ENCODE results near the gene SULT1A2.
"Not testable (repeated sequence)": the region's sequence is repeated elsewhere in the genome, so short reads cannot be mapped to it uniquely, and the experiment has no call there.

Gene SULT1A2

DNA sequence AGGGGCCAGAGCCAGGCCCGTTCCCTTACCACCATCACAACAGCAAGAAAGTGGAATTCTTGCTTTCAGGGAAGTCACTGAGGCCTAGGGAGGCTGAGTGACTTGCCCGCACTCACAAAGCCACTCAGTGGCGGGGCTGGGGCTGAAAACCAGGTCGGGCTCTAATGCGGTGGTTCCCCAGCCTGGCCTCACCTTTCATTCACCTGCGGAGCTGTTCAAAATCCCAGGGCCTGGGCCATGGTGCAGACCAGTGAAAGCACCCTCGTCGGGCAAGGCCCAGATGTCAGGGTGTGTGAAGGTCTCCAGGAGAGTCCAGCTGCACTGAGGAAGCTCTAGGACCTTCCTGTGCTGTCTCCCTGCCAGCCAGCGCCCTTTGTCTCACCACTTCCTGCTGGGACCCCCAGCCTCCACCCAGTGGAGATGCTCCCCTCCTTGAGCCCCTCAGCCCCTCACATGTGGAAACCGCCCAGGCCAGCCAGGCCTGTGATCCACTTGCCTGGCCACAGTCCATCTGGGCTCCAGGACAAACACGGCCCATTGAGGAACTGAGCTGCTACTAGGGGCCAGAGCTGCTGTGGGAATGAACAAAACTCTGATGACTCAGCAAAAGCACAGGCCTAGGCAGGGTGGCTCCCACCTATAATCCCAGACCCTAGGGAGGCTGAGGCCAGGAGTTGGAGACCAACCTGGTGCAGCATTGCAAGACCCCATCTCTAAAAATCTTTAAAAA lies 12.2 kb upstream of the SULT1A2 start:
- not testable (repeated sequence) for DNase-seq

DNA sequence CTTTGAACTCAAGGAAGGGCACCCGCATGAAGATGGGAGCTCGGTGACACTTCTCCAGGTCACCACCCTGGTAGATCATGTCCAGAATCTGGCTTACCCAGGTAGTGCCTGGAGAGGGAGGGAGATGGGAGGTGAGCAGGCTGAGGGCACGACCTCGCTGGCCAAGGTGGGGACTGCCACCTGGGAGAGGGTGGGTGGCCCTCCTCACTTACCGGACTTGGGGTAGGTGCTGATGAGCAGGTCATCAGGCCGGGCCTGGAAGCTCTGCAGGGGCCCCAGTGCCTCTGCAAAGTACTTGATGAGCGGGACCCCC lies 11.6 kb upstream of the SULT1A2 start:
- DNase-seq = not testable (repeated sequence)

DNA sequence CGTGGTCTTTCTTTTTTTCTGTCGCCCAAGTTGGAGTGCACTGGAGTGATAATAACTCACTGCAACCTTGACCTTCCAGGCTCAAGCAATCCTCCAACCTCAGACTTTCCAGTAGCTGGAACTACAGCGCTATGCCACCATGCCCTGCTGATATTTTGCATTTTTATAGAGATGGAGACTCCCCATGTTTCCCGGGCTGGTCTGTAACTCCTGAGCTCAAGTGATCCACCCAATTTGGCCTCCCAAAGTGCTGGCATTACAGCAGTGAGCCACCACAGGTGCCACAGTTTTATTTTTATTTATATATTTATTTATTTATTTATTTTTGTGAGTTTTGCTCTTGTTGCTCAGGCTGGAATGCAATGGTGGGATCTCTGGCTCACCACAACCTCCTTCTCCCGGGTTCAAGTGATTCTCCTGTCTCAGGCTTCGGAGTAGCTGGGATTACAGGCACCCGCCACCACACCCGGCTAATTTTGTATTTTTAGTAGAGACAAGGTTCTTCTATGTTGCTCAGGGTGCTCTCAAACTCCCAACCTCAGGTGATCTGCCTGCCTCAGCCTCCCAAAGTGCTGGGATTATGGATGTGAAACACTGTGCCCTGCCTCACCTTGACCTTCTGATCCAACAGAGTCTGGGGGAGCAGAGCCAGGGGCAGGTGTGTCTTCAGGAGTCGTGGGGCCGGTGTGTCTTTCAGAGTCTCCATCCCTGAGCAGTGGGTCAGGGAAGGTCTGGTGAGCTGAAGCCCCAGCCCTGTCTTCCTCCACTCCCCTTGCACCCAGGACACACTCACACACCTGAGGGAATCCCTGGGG lies 11.0 kb upstream of the SULT1A2 start:
- not testable (repeated sequence) for DNase-seq

DNA sequence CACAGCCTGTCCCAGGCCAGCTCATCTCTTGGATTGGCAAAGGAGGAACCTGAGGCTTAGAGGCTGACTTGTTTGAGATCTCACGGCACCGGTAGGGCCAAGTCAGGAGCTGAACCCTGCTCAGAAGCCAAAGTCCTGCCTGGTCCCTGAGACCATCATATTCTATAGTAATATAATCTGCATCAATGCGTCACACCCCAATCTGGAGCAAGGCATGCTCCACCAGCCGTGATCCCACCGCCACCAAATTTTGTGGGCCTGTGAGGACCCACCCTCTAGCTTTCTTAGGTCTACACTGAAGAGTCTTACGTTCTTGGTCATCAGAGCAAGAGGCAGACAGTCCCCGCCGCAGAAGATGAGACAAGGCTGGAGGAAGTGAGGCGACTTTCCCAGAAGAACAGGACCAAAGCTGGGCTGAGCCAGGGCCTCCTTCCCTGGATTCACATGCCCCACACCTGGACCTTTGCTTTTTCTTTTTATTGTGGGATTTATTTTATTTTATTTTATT lies 10.3 kb upstream of the SULT1A2 start:
- no peak for DNase-seq

DNA sequence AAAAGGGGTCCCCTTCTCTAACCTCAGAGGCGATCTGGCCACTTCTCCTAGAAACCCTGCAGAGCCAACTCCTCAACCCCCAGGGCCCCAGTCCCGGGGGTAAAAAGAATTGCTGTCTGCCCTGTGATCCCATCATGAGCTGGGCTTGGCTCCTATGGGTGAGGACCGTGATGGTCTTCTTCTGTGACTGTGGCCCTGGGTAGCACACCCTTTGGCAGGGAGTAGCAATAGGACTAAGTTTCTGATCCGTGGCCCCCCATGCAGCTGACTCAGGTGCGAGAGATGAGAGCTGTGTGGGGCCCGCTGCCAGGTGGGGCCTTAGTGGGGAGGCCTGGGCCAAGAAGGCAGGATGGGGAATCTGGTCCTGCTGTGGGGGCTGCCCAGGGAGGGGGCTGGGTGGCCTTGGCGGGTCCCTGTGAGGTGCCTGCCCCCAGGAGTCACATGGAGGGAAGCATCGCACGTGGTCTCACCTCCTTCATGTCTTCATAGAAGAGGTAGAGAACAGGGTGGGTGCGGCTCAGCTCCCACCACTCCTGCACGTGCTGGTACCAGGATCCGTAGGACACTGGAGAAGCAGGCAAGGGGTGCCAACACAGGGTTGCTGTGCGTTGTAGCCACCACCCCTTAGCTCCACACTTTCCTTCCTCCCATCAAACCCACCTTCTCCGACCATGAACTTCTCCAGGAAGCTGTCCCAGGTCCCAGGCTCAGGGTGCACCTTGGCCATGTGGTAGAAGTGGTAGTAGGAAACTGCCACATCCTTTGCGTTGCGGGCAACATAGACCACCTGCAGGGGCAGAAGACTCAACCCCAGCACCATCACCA lies 9.7 kb upstream of the SULT1A2 start:
- DNase-seq = no peak

DNA sequence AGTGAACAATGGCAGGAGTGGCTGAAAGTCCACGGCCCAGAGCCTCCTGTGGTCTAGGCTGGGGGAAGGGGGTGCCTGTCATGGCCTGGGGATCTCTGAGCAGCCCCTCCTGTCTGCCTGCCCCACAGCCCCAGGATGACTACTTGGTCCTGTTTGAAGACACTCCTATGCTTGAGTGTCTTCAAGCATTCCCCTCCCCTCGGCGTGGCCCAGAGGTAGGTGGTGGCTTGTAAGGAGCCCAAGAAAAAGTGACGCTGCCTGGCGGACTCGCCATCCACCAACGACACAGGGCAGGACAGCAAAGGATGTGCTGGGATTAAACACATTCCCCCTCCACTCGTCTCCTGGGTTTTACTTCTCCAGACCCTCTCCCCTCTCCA lies 7.3 kb upstream of the SULT1A2 start:
- no peak for DNase-seq

DNA sequence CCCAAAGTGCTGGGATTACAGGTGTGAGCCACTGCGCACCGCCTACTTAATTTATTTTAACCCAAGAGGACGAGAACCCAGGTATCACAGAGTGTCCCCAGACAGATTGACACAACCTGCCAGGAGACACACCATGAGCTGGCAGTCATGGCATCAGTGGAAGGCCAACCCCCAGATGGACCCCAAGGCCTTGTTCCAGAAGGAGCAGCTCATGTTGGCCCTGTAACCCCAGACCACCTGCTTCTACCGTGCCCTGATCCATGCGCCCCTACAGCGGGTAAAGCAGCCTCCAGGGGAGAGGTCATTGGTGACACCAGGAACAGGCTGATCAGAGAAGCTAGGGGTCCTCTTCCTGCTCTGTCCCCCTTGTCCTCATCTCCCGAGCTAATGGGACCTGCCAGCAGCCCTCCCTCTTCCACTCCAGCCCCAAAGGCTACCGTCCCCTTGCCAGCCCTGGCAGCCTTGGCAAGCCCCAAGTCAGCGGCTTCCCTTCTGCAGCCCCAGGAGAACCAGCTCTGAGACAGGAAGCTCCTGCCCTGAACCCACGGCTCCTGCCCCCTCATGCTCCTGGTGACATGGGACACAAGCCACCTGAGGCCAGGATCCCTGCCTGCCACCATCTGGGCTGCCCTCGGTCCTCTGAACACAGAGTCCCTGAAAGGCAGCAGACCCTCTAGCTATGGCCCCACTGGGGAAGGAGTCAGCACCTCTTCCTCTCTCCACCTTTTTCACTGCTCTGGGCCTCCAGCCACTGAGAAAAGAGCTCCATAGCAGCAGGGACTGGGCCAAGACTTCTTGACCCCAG lies 6.7 kb upstream of the SULT1A2 start:
- DNase-seq = no peak

DNA sequence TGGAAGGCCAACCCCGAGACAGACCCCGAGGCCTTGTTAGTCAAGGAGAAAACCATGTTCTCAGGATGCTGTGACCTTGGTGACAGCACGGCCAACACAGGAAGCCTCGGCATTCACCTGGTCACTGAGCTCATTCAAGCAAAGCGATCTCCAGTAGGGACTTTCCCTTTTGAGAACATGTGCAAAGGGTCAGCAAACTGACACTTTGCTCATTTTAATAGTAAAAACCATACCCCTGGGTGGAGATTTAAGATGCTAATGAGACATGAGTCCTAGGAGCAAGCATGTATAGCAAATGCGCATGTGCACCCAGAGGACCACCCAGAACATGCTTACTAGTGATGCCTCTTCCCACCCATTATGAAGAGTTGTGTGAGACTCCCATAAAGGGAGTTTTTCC lies 5.7 kb upstream of the SULT1A2 start:
- DNase-seq = no peak

DNA sequence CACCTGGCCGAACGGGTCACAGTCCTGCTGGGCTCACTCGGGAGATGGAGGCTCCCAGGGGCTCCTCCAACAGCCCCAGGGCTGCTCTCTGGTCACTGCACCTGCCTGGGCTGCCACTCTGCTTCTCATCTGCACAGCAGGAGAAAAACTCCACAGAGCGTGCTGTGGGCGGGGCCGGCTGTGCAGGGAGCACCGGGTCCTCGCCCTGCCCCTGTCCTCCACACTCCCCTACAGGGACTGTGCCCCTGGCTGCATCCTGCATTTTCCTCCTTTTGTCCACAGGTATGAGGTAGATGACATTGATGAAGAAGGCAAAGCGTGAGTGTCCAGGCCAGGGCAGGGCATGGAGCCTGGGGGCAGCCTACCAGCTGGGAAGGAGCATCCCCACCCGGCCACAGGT lies 5.2 kb upstream of the SULT1A2 start:
- not testable (repeated sequence) for DNase-seq

DNA sequence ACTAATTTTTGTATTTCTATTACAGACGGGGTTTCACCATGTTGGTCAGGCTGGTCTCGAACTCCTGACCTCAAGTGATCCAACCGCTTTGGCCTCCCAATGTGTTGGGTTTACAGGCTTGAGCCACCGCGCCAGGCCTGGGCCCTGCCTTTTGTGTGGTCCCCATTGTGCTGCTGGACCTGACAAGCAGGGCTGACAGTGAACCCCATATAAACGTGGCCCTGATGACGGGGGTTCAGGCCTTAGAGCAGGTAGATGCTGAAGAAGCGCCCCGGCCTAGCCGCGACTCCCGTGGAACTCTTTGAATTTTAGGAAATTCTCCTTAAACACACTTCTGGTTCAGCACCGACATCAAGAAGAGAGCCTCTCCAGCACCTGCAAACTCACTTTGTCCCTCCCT lies 4.7 kb upstream of the SULT1A2 start:
- DNase-seq = not testable (repeated sequence)

DNA sequence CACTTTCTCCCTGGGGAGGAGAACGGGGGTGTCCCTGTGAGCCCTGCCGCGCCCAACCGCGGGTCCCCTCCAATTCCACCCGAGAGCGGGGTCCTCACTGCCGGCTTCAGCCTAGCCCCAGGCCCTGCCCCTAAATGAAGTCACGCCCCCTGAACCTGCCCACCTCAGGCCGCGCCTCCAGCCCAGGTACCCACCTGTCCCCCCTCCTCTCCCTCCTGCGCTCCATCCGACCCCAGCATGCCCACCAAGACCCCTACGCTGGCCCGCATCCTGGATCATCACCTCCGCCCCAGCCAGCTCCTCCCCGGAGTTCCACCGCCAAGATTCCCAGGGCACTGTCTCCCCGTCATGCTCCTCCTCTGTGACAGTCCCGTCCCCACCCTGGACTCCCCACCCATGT lies 4.1 kb upstream of the SULT1A2 start:
- DNase-seq = not testable (repeated sequence)

DNA sequence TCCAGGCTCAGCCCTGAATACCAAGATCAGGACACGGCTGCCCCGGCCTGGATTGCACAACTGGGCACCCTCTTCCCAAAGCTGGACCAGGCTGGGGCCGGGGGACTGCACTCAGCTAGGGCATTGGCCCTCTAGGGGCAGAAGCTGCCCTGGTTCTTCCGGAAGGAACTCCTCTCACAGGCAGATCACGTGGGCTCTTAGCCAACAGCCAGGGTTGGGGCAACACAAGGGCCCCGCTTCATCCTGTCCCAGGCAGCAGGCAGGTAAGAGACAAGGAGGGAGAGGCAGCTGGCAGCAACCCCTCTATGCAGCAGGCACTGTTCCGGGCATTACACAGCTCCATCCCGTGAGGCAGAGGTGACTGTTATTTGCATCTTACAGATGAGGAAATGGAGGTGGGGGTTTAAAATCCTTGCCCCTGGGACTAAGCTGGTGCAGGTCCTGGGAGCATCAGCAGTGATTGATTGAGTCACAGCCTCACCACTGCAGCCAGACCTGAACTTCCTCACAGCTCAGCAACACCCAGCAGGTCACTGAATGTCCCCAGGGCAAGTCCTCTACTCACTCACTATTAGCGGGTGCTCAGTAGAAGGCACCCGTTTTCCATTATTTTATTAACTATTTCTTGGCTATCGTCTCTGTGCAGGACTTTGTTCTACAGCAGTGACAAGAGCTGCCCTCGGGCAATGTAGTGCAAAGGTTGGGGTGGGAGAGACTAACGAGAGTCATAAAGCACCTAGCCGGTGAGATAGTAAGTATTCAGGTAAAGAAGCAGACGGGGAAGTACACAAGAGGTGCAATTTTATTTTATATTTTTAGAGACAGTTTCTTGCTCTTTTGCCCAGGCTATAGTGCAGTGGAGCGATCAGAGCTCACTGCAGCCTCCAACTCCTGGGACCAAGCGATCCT lies 2.8 kb upstream of the SULT1A2 start:
- DNase-seq = not testable (repeated sequence)

DNA sequence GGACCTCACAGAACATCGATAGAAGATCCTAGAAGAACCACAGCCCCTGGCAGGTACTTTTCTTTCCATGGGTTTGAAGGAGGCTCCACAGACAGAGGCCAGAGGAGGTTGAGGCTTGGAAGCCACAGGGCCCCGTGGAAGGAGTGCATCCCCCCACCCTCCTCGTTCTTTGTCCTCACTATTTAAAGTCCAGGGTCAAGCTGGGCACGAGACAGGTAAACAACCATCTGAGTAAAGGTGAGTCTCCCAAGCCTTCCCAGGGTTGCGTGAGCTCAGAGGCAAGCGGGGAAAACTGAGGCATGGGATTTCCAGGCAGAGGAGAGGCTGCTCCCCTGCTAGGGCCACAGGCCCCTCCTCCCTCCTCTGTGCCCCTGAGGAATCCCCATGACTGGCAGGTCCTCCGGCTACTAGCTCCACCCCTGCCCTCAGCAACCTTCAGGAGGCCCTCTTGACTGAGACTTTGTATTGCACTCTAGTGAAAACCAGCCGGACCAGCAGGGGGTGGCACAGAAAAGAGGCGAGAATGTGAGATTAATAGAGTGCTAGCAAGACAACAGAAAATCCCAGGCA lies 927 bp upstream of the SULT1A2 start:
- no peak for DNase-seq

DNA sequence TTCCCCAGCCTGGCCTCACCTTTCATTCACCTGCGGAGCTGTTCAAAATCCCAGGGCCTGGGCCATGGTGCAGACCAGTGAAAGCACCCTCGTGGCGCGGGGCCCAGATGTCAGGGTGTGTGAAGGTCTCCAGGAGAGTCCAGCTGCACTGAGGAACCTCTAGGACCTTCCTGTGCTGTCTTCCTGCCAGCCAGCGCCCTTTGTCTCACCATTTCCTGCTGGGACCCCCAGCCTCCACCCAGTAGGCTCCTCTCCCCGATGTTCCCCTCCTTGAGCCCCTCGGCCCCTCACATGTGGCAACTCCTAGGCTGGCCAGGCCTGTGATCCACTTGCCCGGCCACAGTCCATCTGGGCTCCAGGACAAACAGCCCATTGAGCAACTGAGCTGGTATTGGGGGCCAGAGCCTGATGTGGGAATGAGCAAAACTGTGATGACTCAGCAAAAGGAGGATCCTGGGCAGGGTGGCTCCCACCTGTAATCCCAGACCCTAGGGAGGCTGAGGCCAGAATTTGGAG lies 677 bp downstream of the SULT1A2 start:
- no peak for DNase-seq

DNA sequence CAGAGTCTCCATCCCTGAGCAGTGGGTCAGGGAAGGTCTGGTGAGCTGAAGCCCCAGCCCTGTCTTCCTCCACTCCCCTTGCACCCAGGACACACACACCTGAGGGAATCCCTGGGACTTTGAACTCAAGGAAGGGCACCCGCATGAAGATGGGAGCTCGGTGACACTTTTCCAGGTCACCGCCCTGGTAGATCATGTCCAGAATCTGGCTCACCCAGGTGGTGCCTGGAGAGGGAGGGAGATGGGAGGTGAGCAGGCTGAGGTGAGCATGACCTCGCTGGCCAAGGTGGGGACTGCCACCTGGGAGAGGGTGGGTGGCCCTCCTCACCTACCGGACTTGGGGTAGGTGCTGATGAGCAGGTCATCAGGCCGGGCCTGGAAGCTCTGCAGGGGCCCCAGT lies 1.4 kb downstream of the SULT1A2 start:
- DNase-seq = not testable (repeated sequence)

DNA sequence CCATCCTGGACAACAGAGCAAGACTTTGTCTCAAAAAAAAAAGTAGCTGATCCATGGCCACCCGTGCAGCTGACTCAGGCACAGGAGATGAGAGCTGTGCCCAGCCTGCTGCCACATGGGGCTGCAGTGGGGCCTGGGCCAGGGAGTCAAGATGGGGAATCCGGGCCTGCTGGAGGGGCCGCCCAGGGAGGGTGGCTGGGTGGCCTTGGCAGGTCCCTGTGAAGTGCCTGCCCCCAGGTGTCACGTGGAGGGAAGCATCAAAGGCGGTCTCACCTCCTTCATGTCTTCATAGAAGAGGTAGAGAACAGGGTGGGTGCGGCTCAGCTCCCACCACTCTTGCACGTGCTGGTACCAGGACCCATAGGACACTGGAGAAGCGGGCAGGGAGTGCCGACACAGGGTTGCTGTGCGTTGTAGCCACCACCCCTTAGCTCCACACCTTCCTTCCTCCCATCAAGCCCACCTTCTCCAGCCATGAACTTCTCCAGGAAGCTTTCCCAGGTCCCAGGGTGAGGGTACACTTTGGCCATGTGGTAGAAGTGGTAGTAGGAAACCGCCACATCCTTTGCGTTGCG lies 3.8 kb downstream of the SULT1A2 start:
- DNase-seq = no peak

DNA sequence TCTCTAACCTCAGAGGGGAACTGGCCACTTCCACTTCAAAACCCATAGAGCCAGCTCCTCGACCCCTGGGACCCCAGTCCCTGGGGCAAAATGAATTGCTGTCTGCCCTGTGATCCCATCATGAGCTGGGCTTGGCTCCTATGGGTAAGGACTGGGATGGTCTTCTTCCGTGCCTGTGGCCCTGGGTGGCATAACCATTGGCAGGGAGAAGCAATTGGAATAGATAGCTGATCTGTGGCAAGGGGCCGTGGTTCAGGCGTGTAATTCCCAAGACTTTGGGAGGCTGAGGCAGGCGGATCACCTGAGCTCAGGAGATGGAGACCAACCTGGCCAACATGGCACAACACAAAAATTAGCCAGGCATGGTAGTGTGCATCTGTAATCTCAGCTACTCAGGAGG lies 4.3 kb downstream of the SULT1A2 start:
- no peak for DNase-seq

DNA sequence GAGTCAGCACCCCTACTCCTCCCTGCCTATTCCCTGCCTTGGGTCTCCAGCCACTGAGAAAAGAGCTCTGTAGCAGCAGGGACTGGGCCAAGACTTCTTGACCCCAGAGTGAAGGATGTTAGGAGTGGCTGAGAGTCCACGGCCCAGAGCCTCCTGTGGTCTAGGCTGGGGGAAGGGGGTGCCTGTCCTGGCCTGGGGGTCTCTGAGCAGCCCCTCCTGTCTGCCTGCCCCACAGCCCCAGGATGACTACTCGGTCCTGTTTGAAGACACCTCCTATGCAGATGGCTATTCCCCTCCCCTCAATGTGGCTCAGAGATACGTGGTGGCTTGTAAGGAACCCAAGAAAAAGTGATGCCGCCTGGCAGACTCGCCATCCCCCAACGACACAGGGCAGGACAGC lies 5.5 kb downstream of the SULT1A2 start:
- DNase-seq = no peak

DNA sequence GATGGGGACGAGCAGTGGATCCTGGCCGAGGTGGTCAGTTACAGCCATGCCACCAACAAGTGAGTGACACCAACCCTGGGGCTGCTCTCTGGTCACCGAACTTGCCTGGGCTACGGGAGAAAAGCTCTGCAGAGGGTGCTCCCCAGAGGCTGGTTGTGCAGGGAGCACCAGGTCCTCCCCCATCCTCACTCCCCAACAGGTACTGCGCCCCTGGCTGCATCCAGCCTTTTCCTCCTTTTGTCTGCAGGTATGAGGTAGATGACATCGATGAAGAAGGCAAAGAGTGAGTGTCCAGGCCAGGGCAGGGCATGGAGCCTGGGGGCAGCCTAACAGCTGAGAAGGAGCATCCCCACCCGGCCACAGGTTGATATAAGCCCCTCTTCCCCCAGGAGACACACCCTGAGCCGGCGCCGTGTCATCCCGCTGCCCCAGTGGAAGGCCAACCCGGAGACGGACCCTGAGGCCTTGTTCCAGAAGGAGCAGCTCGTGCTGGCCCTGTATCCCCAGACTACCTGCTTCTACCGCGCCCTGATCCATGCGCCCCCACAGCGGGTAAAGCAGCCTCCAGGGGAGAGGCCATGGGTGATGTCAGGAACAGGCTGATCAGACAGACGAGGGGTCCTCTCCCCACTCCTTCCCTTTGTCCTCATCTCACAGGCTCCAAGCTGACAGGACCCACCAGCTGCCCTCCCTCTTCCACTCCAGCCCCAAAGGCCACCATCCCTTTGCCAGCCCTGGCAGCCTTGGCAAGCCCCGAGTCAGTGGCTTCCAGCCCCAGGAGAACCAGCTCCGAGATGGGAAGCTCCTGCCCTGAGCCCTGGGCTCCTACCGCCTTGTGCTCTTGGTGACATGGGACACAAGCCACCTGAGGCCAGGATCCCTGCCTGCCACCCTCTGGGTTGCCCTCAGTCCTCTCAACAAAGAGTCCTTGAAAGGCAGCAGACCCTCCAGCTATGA lies 6.2 kb downstream of the SULT1A2 start:
- no peak for DNase-seq

All from stimulated activated CD4-positive, alpha-beta T cell treated with anti-CD3 and anti-CD28 coated beads, Interleukin-1b, Interleukin-23, amount 100 ng/mL, for 48 hours (primary cell).